Heart left ventricle (tissue), 16 donors: Measurements from ENCODE around the gene NECTIN1. TPM values are rescaled to one million over a fixed set of nuclear protein-coding genes. Genes with fewer than 3 reads are reported as not detected.

ENCODE experiments used
- ATAC-seq, 4 donors: fragments of 200-7000 bp; cut with Tn5 transposase; one replicate each; pipeline ENCODE4 v1.9.1; 2020 to 2022; ENCODE audit warnings: moderate library complexity in 4 of 4, mild to moderate bottlenecking in 3 of 4, moderate number of reproducible peaks in 1 of 4
- DNase-seq, 5 donors: peaks; one replicate each; pipeline ENCODE4 v3.0.0-alpha.2; 2020
- H3K27ac ChIP-seq, 12 donors: fragments of 200-600 bp; sonication (generic) in 4 of 12; one replicate each; pipeline versions ENCODE4 v1.5.0 to v1.8.0; 2016 to 2022; ENCODE audit warnings: mild to moderate bottlenecking in 2 of 12
- H3K27me3 ChIP-seq, 9 donors: fragments of 200-600 bp; sonication (generic) in 2 of 9; one replicate each; pipeline versions ENCODE4 v1.5.1 to v1.8.0; 2016 to 2022; ENCODE audit warnings: mild to moderate bottlenecking in 3 of 9
- H3K36me3 ChIP-seq, 9 donors: fragments of 200-600 bp; sonication (generic) in 2 of 9; one replicate each; pipeline versions ENCODE4 v1.5.0 to v1.8.0; 2018 to 2022; ENCODE audit warnings: mild to moderate bottlenecking in 2 of 9
- H3K4me1 ChIP-seq, 12 donors: fragments of 200-600 bp; sonication (generic) in 4 of 12; one replicate each; pipeline versions ENCODE4 v1.5.0 to v1.8.0; 2016 to 2022; ENCODE audit warnings: mild to moderate bottlenecking in 3 of 12
- H3K4me3 ChIP-seq, 12 donors: fragments of 200-600 bp; sonication (generic) in 4 of 12; one replicate each; pipeline versions ENCODE4 v1.5.0 to v1.8.0; 2017 to 2022; ENCODE audit warnings: mild to moderate bottlenecking in 9 of 12, moderate library complexity in 4 of 12
- H3K9me3 ChIP-seq, 12 donors: fragments of 200-600 bp; sonication (generic) in 4 of 12; one replicate each; pipeline versions ENCODE4 v1.5.0 to v1.8.0; 2016 to 2022; ENCODE audit warnings: mild to moderate bottlenecking in 1 of 12
- CTCF ChIP-seq, 12 donors: fragments of 200-600 bp; sonication (generic) in 4 of 12; IDR thresholded peaks; one replicate each; pipeline versions ENCODE4 v1.5.0 to v1.8.0; 2018 to 2022; ENCODE audit warnings: antibody characterized with exemption in 12 of 12, mild to moderate bottlenecking in 5 of 12
- POLR2A ChIP-seq, 2 donors: fragments of 450-650 bp; IDR thresholded peaks; one replicate each; pipeline ENCODE4 v1.6.1; 2017; ENCODE audit warnings: antibody characterized with exemption in 2 of 2, mild to moderate bottlenecking in 2 of 2, moderate library complexity in 2 of 2
- WGBS, 4 donors: extraction: QIAGEN DNeasy Blood & Tissue Kit in 2 of 4; methylation state at CpG; one replicate each; pipeline versions ENCODE4 v1.1.5 to v1.1.7; 2013 to 2018; 5-methylcytosine and 5-hydroxymethylcytosine counted together
- intact Hi-C, 10 donors: fragments of 100-400 bp; cut with DNase I; formaldehyde crosslinking; loops; one replicate each; pipeline versions ENCODE4 v1.11.1 to v1.14.2; 2022
- polyA plus RNA-seq, 2 donors: library from polyadenylated mRNA; stranded (reverse); fragments of 200-250 nt; gene quantifications; one replicate each; pipeline ENCODE4 v1.2.3, GENCODE V29; 2013
- total RNA-seq, 9 donors: library from RNA; depleted of rRNA in 2 of 9; stranded (reverse); fragments of >200 nt in 2 of 9; fragmentation: NEBNext Ultra II Directional in 3 of 9; extraction: Animal tissue kit (Norgen Biotek cat#: 25700) in 3 of 9; gene quantifications; one replicate each; pipeline versions ENCODE4 v1.1.0 to v1.2.4, GENCODE V29; 2016 to 2023
- donor health status: ischemic (EF 13 %, LVEDD 7.1; RV severe dilation, severe dysfunction).
- donor health status: healthy with polysubstance abuse.
- donor health status: DM: no; HTN: yes; CAD: no.
- donor health status: DM: no; HTN: no; CAD: no.
- donor health status: ischemic (EF 25% LVEDD 6.9; RV normal size, moderate dysfunction).
- donor health status: ischemic (EF 25% LVEDD 5.7; RV mildly dilated, moderate dysfunction).
- donor health status: healthy.
- donor health status: DM: yes; HTN: yes; CAD: no.
- donor health status: ischemic (EF 35%, LVEDD 5.7; RV mildly dilated, moderate dysfunction).
- donor health status: nonischemic (EF 11% LVEDD 7.7; RV severe dilation, severe dysfunction).
- donor health status: DM: yes; HTN: yes; CAD: no.
- donor health status: PGD.
- donor health status: ischemic (EF 29% LVEDD 5.4; RV normal size, mild dysfunction).
- donor health status: nonischemic (EF 23%, LVEDD 6.1; RV moderate dilation, normal function).

Gene NECTIN1
- total and polyA plus RNA-seq, 11 donors, result 5.8 to 28.6 (median 18.5) TPM

DNA sequence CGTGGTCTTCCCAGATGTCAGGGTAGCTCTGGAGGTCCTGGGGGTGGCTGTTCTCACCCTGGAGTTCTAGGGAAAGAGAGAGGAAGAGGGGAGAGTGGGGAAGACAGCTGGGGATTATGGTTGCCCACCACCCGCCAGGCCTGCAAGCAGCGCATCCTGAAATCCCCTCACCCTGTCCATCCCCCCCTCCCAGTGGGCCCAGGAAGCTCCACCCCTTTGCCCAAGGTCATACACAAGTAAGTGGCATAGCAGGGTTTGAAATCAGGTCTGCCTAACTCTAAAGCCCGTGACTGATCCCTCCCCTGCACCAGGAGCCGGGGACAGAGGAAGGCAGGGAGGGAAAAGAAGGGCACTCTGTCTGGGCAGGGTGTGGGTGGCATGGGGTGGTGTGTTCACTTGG is 105.3 kb downstream of the NECTIN1 start:
- Histone ChIP-seq H3K4me3 (no peak overlapping the region), H3K27me3 (peaks cover 0 to 39% (median under 1%) of the 10 kb centered on the region in 9 donors), H3K4me1 (peaks cover 0 to 8% (median 0%) of the 10 kb centered on the region in 12 donors), H3K9me3 (no peaks in the 10 kb centered on the region), H3K36me3 (no peaks in the 10 kb centered on the region), H3K27ac (no peak overlapping the region)
- ATAC-seq (no peak), DNase-seq (no peak)
- no peak for TF ChIP-seq CTCF (IDR thresholded peaks at IDR 0.05)
- TF ChIP-seq POLR2A (IDR thresholded peaks at IDR 0.05), result no peak
- intact Hi-C loops, result no loop called here
- WGBS, 4 donors, result 65 to 84% (median 74%) methylated on average over 5 of the region's 5 CpGs

- DNase-seq (no peak), ATAC-seq (no peak)
- intact Hi-C loops, result no loop called here
- Histone ChIP-seq H3K4me1 (peaks cover 0 to 10% (median 0%) of the 10 kb centered on the region in 12 donors), H3K4me3 (no peak overlapping the region), H3K27me3 (peaks cover 0 to 44% (median 2%) of the 10 kb centered on the region in 9 donors), H3K9me3 (no peaks in the 10 kb centered on the region), H3K27ac (no peak overlapping the region), H3K36me3 (no peaks in the 10 kb centered on the region)
- 77 to 86% (median 83%) methylated on average over 13 to 17 of the region's 17 CpGs for WGBS, 4 donors
- TF ChIP-seq POLR2A (IDR thresholded peaks at IDR 0.05) (no peak), CTCF (IDR thresholded peaks at IDR 0.05) (no peak)
Measured at GRCh38 chr11:119622454-119623143, 106.4 kb downstream of the NECTIN1 start.

DNA sequence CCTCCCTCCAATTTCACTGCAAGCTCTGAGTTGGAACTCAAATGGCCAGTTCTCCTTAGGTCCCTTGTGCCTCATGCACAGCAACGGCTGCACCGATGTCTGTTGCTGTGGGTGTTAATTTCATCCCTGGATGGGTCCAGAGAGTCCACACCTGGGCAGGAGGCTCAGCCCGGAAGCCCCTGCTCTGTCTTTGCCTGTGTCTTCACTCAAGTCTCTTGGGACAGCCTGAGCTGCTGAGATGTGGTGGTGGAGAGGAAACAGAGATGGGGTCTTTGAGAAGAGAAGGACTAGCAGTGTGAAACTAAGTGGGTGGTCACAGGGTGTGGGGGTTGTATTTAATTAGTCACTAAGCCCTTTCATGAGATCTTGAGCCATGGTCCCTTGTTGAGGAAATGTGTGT is 109.3 kb downstream of the NECTIN1 start:
- WGBS, 4 donors, result 53 to 69% (median 57%) methylated on average over 3 of the region's 3 CpGs
- intact Hi-C loops, result no loop called here

More for the DNA sequence above, 109.3 kb downstream of the NECTIN1 start:
- Histone ChIP-seq H3K4me1 (peaks cover 0 to 33% (median 0%) of the 10 kb centered on the region in 12 donors), H3K27ac (no peak overlapping the region), H3K4me3 (no peak overlapping the region), H3K36me3 (no peaks in the 10 kb centered on the region), H3K27me3 (peaks cover 0 to 52% (median 2%) of the 10 kb centered on the region in 9 donors), H3K9me3 (no peaks in the 10 kb centered on the region)
- no peak for DNase-seq
- TF ChIP-seq POLR2A (IDR thresholded peaks at IDR 0.05), result no peak
- TF ChIP-seq CTCF (IDR thresholded peaks at IDR 0.05), result no peak
- no peak for ATAC-seq
